Caki2 (cell line): Measurements from ENCODE around the gene CAMKK1. TPM values are rescaled to one million over a fixed set of nuclear protein-coding genes. Genes with fewer than 3 reads are reported as not detected.

ENCODE experiments used
- DNase-seq: peaks from one replicate; pipeline ENCODE4 v3.0.0-alpha.2; 2015; ENCODE audit warnings: low read depth
- in situ Hi-C: cut with HindIII; loops from 2 replicates; pipeline ENCODE4 v1.10.0; 2016; ENCODE audit warnings: low sequenced_read_pairs, low pct_unique_long_range_greater_than_20kb, mixed read lengths
- total RNA-seq: library from RNA; depleted of rRNA; stranded (reverse); fragments of >200 nt; shearing (Covaris generic); gene quantifications from 2 replicates; pipeline ENCODE4 v1.2.3, GENCODE V29; 2014; ENCODE audit warnings: low replicate concordance

Gene CAMKK1
- total RNA-seq, 1 experiment from 2014 or later: 13.6 TPM

- DNase-seq: no peak
Observed at GRCh38 chr17:3836551-3836950, 56.3 kb downstream of the CAMKK1 start.

GRCh38 chr17:3835410-3836229, 57.2 kb downstream of the CAMKK1 start:
- in situ Hi-C loops: no loop called here
- no peak for DNase-seq

More at GRCh38 chr17:3836551-3836950, 56.3 kb downstream of the CAMKK1 start:
- in situ Hi-C loops: no loop called here

- in situ Hi-C loops: no loop called here
- no peak for DNase-seq
Observed at GRCh38 chr17:3834811-3835210, 58.0 kb downstream of the CAMKK1 start.

- in situ Hi-C loops: no loop called here
- no peak for DNase-seq
Observed at GRCh38 chr17:3828852-3829232, 64.0 kb downstream of the CAMKK1 start.

- no peak for DNase-seq
- in situ Hi-C loops: no loop called here
Observed at GRCh38 chr17:3828151-3828851, 64.6 kb downstream of the CAMKK1 start.

GRCh38 chr17:3827124-3827773, 65.6 kb downstream of the CAMKK1 start:
- no peak for DNase-seq
- in situ Hi-C loops: no loop called here

- in situ Hi-C loops: no loop called here
- DNase-seq: no peak
Observed at GRCh38 chr17:3826191-3826590, 66.7 kb downstream of the CAMKK1 start.

DNA sequence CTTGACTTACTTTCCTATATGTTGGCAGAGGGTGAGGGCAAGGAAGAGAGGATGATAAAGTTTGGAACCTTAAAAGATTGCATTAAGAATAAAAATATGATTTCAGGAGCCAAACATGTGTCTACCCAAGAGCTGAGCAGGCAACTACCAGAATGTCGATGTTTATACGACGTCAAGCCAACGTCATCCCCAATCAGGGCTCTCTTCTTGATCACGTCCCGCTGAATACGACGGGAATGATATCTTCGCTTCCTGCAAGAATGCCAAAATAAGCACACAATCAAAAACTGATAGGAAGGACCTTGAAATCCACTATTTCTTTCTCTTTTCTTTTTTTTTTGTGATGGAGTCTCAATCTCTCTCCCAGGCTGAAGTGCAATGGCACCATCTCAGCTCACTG, 71.8 kb downstream of the CAMKK1 start:
- in situ Hi-C loops: no loop called here
- DNase-seq: no peak

DNA sequence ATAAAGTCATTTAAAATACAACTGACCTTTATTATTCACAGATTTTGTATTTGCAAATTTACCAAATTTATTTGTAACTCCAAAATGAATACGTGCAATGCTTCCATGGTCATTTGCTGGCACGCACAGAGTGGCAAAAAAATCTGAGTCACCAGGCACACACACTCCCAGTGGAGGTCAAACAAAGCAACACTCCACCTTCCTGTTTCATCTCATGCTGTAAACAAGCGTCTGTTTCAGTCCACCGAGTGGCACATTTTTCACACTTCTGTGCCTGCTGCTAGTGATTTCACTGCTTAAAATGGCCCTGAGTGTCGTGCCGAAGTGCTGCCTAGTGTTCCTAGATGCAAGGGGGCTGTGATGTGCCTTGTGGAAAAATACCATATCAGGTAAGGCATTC, 74.1 kb downstream of the CAMKK1 start:
- DNase-seq: peak; percentile 59
- in situ Hi-C loops: no loop called here

DNA sequence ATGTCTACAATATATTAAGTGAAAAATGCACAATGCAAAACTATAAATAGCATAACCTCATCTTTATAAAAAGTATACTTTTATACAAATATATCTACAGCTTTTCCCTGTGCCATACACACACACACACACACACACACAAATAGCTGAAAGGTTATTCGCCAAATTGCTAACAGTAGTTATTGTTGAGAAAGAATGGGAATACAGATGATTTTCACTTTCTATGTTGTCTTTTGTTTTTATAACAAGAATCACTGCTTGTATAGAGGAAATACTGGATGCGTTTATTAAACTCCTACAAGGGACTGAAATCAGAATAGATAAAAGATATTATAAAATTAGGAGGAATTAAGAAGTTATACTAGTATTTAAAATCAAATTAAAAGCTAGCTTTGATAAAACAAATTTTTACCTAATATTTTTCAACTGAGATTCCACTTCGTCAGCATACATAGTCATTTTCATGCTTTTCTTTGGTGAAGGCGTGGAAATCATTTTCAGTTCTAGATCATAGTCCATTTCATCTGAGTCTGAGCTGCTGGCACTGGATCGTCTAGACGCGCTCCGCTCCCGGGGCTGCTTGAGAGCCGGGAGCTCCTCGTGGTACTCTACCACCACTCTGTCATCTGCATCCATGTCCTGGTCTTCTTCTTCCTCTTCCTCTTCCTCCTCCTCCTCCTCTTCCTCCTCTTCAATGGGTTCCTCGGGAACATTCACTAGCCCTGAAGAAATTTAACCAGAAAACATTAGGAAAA, 74.8 kb downstream of the CAMKK1 start:
- DNase-seq: no peak
- in situ Hi-C loops: no loop called here

DNA sequence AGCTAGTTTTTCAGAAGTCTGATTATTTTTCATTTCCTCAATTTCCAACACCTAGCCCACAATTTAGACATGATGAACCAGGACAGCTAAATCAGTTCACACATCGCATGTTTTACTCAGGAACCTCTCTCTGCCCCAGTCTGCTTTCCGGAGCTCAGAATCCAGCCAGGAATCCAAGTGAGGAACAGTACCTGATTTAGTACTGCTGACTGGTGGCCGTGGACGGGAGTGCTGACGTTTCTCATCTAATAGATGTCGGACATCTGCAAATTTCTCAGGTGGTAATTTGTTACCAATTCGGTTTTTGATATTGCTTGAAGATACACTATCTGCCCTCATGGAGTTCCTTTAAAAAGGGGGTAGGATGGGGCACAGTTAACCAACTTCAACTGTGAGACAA, 76.9 kb downstream of the CAMKK1 start:
- in situ Hi-C loops: no loop called here
- no peak for DNase-seq

GRCh38 chr17:3815122-3815521, 77.7 kb downstream of the CAMKK1 start:
- DNase-seq: no peak
- in situ Hi-C loops: no loop called here

DNA sequence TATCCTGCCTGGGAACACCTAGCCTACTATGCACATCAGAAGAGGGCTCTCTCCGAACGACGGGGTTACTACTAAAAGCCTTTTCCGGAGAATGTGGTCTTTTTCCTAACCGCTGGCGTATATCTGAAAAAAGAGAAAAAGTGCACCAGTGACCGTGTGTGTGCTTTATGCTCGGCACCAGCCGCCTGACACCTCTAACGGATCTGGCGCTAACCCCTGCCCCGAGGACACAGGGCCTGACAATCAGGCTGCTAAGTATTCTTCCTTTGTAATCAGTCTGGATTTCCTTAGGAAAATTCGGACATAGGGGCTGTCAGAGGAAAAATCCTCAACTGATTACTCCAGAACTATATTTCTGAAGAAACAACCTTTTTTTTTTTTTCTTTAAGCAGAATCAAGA, 78.5 kb downstream of the CAMKK1 start:
- in situ Hi-C loops: no loop called here
- DNase-seq: no peak

GRCh38 chr17:3813171-3813570, 79.7 kb downstream of the CAMKK1 start:
- in situ Hi-C loops: no loop called here
- no peak for DNase-seq

DNA sequence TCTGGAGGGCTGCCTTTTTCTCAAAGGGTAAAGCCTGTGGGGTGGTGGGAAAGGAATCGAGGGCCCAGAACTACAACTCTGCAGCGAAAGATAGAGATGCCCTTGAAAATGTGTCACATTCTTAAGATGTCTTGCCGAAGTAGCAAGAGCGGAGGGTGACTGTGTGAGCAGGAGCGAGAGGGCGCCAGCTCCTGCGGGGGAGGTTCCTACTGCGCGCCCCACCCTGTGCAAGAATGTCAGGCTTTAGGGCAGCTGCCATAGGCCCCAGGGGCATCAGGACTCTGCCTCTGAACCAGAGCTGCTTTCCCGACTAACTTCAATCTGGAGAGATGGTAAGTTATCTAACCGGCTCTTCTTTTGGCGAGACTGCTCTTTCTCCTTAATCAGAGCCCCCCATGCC, 80.1 kb downstream of the CAMKK1 start:
- in situ Hi-C loops: no loop called here
- no peak for DNase-seq

GRCh38 chr17:3812284-3812683, 80.6 kb downstream of the CAMKK1 start:
- no peak for DNase-seq
- in situ Hi-C loops: no loop called here
